WTC11 (cell line): ENCODE data around the gene IFFO2. TPM values are rescaled to one million over a fixed set of nuclear protein-coding genes. Genes with fewer than 3 reads are reported as not detected.

Experiments
- ATAC-seq: fragments of 200-7000 bp; cut with Tn5 transposase; 2 replicates; pipeline ENCODE4 v1.10.0; 2021; ENCODE audit warnings: mild to moderate bottlenecking, moderate library complexity
- CTCF ChIA-PET: fragments of 300-600 bp; sonication (Branson Sonifier 250); formaldehyde crosslinking; loops from one replicate; lab custom pipeline; 2021; ENCODE audit warnings: antibody characterized with exemption; lab: Charles Lee
- POLR2A ChIA-PET: fragments of 350-600 bp; sonication (Branson Sonifier 250); formaldehyde crosslinking; loops from one replicate; lab custom pipeline; 2021; ENCODE audit warnings: antibody characterized with exemption; lab: Charles Lee
- DNase-seq: peaks from one replicate; pipeline ENCODE4 v3.0.0; 2021; ENCODE audit warnings: low spot score
- H3K27ac Mint-ChIP-seq: 2 replicates; pipeline ENCODE4 v1.8.0; 2021; ENCODE audit warnings: mixed read lengths
- H3K27me3 Mint-ChIP-seq: 2 replicates; pipeline ENCODE4 v1.8.0; 2021; ENCODE audit warnings: low read depth, mild to moderate bottlenecking, moderate library complexity, mixed read lengths
- H3K36me3 Mint-ChIP-seq: 2 replicates; pipeline ENCODE4 v1.8.0; 2021; ENCODE audit warnings: mixed read lengths
- H3K4me1 Mint-ChIP-seq: 2 replicates; pipeline ENCODE4 v1.8.0; 2022; ENCODE audit warnings: mixed read lengths
- H3K4me3 Mint-ChIP-seq: 2 replicates; pipeline ENCODE4 v1.8.0; 2021; ENCODE audit warnings: mild to moderate bottlenecking, moderate library complexity, mixed read lengths
- H3K9me3 Mint-ChIP-seq: 2 replicates; pipeline ENCODE4 v1.8.0; 2021; ENCODE audit warnings: mixed read lengths
- ELF4 ChIP-seq: sonication (generic); formaldehyde crosslinking; IDR thresholded peaks from 2 replicates; pipeline ENCODE4 v1.8.1; 2022; ENCODE audit warnings: low read depth, mild to moderate bottlenecking, moderate library complexity, missing genetic modification reagents
- EMX1 ChIP-seq: fragments of 250-450 bp; sonication (Bioruptor Pico); IDR thresholded peaks from 2 replicates; pipeline ENCODE4 v1.8.0; 2021; ENCODE audit warnings: mild to moderate bottlenecking
- FOXJ3 ChIP-seq: sonication (generic); formaldehyde crosslinking; IDR thresholded peaks from 2 replicates; pipeline ENCODE4 v1.9.0; 2021; ENCODE audit warnings: missing genetic modification reagents, mild to moderate bottlenecking, borderline replicate concordance
- FOXK1 ChIP-seq: sonication (generic); formaldehyde crosslinking; IDR thresholded peaks from 2 replicates; pipeline ENCODE4 v1.8.0; 2022; ENCODE audit warnings: mild to moderate bottlenecking, moderate library complexity, missing genetic modification reagents
- GTF2I ChIP-seq: fragments of 250-450 bp; sonication (Bioruptor Pico); conservative IDR thresholded peaks from 2 replicates; pipeline ENCODE4 v1.4.0; 2021; ENCODE audit warnings: mild to moderate bottlenecking
- HMGXB4 ChIP-seq: sonication (generic); formaldehyde crosslinking; IDR thresholded peaks from 2 replicates; pipeline ENCODE4 v1.8.1; 2023; ENCODE audit warnings: mild to moderate bottlenecking, moderate library complexity, missing genetic modification reagents
- JUN ChIP-seq: sonication (generic); formaldehyde crosslinking; IDR thresholded peaks from 2 replicates; pipeline ENCODE4 v1.8.0; 2023; ENCODE audit warnings: mild to moderate bottlenecking, missing genetic modification reagents
- NR1H2 ChIP-seq: sonication (generic); formaldehyde crosslinking; IDR thresholded peaks from 2 replicates; pipeline ENCODE4 v1.9.0; 2021; ENCODE audit warnings: mild to moderate bottlenecking, moderate library complexity, missing genetic modification reagents
- PRDM15 ChIP-seq: sonication (generic); formaldehyde crosslinking; IDR thresholded peaks from 2 replicates; pipeline ENCODE4 v1.8.0; 2022; ENCODE audit warnings: missing genetic modification reagents
- PRRX2 ChIP-seq: fragments of 250-450 bp; sonication (Bioruptor Pico); IDR thresholded peaks from 2 replicates; pipeline ENCODE4 v1.8.0; 2021; ENCODE audit warnings: mild to moderate bottlenecking
- SMAD3 ChIP-seq: sonication (generic); formaldehyde crosslinking; IDR thresholded peaks from 2 replicates; pipeline ENCODE4 v1.8.0; 2022; ENCODE audit warnings: missing genetic modification reagents, mild to moderate bottlenecking, borderline replicate concordance
- STAT6 ChIP-seq: sonication (generic); formaldehyde crosslinking; conservative IDR thresholded peaks from 2 replicates; pipeline ENCODE4 v1.8.1; 2023; ENCODE audit warnings: mild to moderate bottlenecking, low read depth, missing genetic modification reagents, moderate library complexity
- TEAD1 ChIP-seq: sonication (generic); formaldehyde crosslinking; IDR thresholded peaks from 2 replicates; pipeline ENCODE4 v1.8.0; 2022; ENCODE audit warnings: mild to moderate bottlenecking, missing genetic modification reagents
- ZNF121 ChIP-seq: sonication (generic); formaldehyde crosslinking; IDR thresholded peaks from 2 replicates; pipeline ENCODE4 v1.8.0; 2023; ENCODE audit warnings: missing genetic modification reagents
- ZNF263 ChIP-seq: sonication (generic); formaldehyde crosslinking; IDR thresholded peaks from 2 replicates; pipeline ENCODE4 v1.8.1; 2022; ENCODE audit warnings: low read depth, mild to moderate bottlenecking, moderate library complexity, missing genetic modification reagents
- ZNF317 ChIP-seq: sonication (generic); formaldehyde crosslinking; IDR thresholded peaks from 2 replicates; pipeline ENCODE4 v1.8.1; 2023; ENCODE audit warnings: low read depth, mild to moderate bottlenecking, moderate library complexity, missing genetic modification reagents, borderline replicate concordance
- ZNF396 ChIP-seq: fragments of 250-450 bp; sonication (Bioruptor Pico); IDR thresholded peaks from 2 replicates; pipeline ENCODE4 v1.8.0; 2021; ENCODE audit warnings: mild to moderate bottlenecking, moderate library complexity, borderline replicate concordance
- ZNF423 ChIP-seq: fragments of 250-450 bp; sonication (Bioruptor Pico); IDR thresholded peaks from 2 replicates; pipeline ENCODE4 v2.1.2; 2022; ENCODE audit warnings: mild to moderate bottlenecking, moderate library complexity
- ZSCAN18 ChIP-seq: fragments of 250-450 bp; sonication (Bioruptor Pico); IDR thresholded peaks from 2 replicates; pipeline ENCODE4 v2.1.2; 2022; ENCODE audit warnings: mild to moderate bottlenecking, moderate library complexity
- total RNA-seq: library from RNA; stranded (reverse); gene quantifications from 3 replicates; pipeline ENCODE4 v1.2.3, GENCODE V29; 2021
- TF ChIP-seq, protein P1 (sequence below): fragments of 200-600 bp; IDR thresholded peaks from 2 replicates; pipeline ENCODE4 v1.8.0; 2022; ENCODE audit warnings: antibody characterized with exemption
- TF ChIP-seq, protein P2 (sequence below): sonication (generic); formaldehyde crosslinking; IDR thresholded peaks from 2 replicates; pipeline ENCODE4 v1.8.0; 2022; ENCODE audit warnings: mild to moderate bottlenecking, missing genetic modification reagents

The IFFO2 gene
- total RNA-seq, 1 experiment from 2014 or later = 8.1 TPM

GRCh38 chr1:18913065-18913835 lies 43.2 kb downstream of the IFFO2 start:
- Mint-ChIP-seq H3K9me3 (no peaks in the 10 kb centered on the region), H3K27ac (no peak overlapping the region), H3K36me3 (no peaks in the 10 kb centered on the region; the same call in 1 of the 2 replicates), H3K4me1 (peaks cover 5% of the 10 kb centered on the region), H3K4me3 (no peak overlapping the region), H3K27me3 (no peaks in the 10 kb centered on the region)
- CTCF ChIA-PET = interaction anchor here (0.5 to 6.9 kb wide), 64 partner anchors 10 to 737 kb away, joined by 3 to 107 read pairs (median 6); partner anchors contain the start of genes AKR7A3, ALDH4A1, EMC1 and IFFO2
- DNase-seq = peak; percentile 94
- POLR2A ChIA-PET = interaction anchor here (0.6 to 1.0 kb wide), 3 partner anchors 28 to 254 kb away, joined by 3 to 4 read pairs (median 3); partner anchors contain the start of gene IFFO2
- peak; percentile 95 for ATAC-seq
- no peak for TF ChIP-seq STAT6 (CRISPR knock-in tag)
- peak; percentile 92 for TF ChIP-seq ZNF423 (CRISPR knock-in tag)
- TF ChIP-seq, protein P1, sequence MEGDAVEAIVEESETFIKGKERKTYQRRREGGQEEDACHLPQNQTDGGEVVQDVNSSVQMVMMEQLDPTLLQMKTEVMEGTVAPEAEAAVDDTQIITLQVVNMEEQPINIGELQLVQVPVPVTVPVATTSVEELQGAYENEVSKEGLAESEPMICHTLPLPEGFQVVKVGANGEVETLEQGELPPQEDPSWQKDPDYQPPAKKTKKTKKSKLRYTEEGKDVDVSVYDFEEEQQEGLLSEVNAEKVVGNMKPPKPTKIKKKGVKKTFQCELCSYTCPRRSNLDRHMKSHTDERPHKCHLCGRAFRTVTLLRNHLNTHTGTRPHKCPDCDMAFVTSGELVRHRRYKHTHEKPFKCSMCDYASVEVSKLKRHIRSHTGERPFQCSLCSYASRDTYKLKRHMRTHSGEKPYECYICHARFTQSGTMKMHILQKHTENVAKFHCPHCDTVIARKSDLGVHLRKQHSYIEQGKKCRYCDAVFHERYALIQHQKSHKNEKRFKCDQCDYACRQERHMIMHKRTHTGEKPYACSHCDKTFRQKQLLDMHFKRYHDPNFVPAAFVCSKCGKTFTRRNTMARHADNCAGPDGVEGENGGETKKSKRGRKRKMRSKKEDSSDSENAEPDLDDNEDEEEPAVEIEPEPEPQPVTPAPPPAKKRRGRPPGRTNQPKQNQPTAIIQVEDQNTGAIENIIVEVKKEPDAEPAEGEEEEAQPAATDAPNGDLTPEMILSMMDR = peak; percentile 94
- TF ChIP-seq ZNF263 = no peak
- no peak for TF ChIP-seq FOXJ3
- TF ChIP-seq, protein P2, sequence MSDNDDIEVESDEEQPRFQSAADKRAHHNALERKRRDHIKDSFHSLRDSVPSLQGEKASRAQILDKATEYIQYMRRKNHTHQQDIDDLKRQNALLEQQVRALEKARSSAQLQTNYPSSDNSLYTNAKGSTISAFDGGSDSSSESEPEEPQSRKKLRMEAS (CRISPR knock-in tag) = peak; percentile 24; the same call in 1 of the 2 replicates
- TF ChIP-seq HMGXB4 (CRISPR knock-in tag) = 0 out of 2 replicates have a peak, but pooled peaks have one; percentile 78
- TF ChIP-seq EMX1 (CRISPR knock-in tag) = 0 out of 2 replicates have a peak, but pooled peaks have one; percentile 51
- TF ChIP-seq PRRX2 (CRISPR knock-in tag) = 0 out of 2 replicates have a peak, but pooled peaks have one; percentile 65
- TF ChIP-seq FOXK1 (CRISPR knock-in tag) = no peak

- CTCF ChIA-PET = interaction anchor here (0.7 to 6.9 kb wide), 47 partner anchors 9 to 376 kb away, joined by 3 to 107 read pairs (median 8); partner anchors contain the start of genes AKR7A3, ALDH4A1 and IFFO2
- TF ChIP-seq ELF4 (CRISPR knock-in tag) = no peak
- no peak for TF ChIP-seq TEAD1 (CRISPR knock-in tag)
- TF ChIP-seq ZNF396 (CRISPR knock-in tag) = no peak
- no peak for TF ChIP-seq ZNF317 (CRISPR knock-in tag)
- TF ChIP-seq ZSCAN18 (CRISPR knock-in tag) = no peak
- no peak for TF ChIP-seq SMAD3 (CRISPR knock-in tag)
- no peak for TF ChIP-seq ZNF121 (CRISPR knock-in tag)
- no peak for TF ChIP-seq NR1H2 (CRISPR knock-in tag)
- no peak for TF ChIP-seq PRDM15 (CRISPR knock-in tag)
- no peak for TF ChIP-seq JUN (CRISPR knock-in tag)
- TF ChIP-seq GTF2I (CRISPR knock-in tag) = no peak
These were observed 43.9 kb downstream of the IFFO2 start for GRCh38 chr1:18912550-18912949.

More at GRCh38 chr1:18912550-18912949, 43.9 kb downstream of the IFFO2 start:
- peaks cover 11% of the 10 kb centered on the region for H3K4me1 Mint-ChIP-seq
- no peaks in the 10 kb centered on the region for H3K9me3 Mint-ChIP-seq
- H3K36me3 Mint-ChIP-seq = no peaks in the 10 kb centered on the region; the same call in 1 of the 2 replicates
- no peak overlapping the region for H3K4me3 Mint-ChIP-seq
- POLR2A ChIA-PET = interaction anchor here (0.6 to 1.0 kb wide), 3 partner anchors 29 to 254 kb away, joined by 3 to 4 read pairs (median 3); partner anchors contain the start of gene IFFO2
- H3K27ac Mint-ChIP-seq = no peak overlapping the region
- H3K27me3 Mint-ChIP-seq = no peaks in the 10 kb centered on the region
- no peak for ATAC-seq
- no peak for DNase-seq
